HepG2 (cell line): Measurements from ENCODE around the gene SMARCB1. TPM values are rescaled to one million over a fixed set of nuclear protein-coding genes. Genes with fewer than 3 reads are reported as not detected.

Experiments
- ATAC-seq: fragments of 200-7000 bp; cut with Tn5 transposase; 3 replicates; pipeline ENCODE4 v1.9.1; 2020; ENCODE audit warnings: mild to moderate bottlenecking, moderate library complexity
- BruUV-seq: library from RNA; stranded (reverse); fragments of 400-500 nt; replicated peaks from 2 replicates; lab custom pipeline; 2021; lab: Mats Ljungman, UMichigan
- CTCF ChIA-PET: fragments of 300-600 bp; formaldehyde crosslinking; extraction: SDS; loops from one replicate; lab custom pipeline; 2021; ENCODE audit warnings: low total read pairs, inconsistent platforms, low intra/inter-chr PET ratio; lab: Yijun Ruan, JAX
- POLR2A ChIA-PET: fragments of 350-600 bp; sonication (Branson Sonifier 250); formaldehyde crosslinking; loops from one replicate; lab custom pipeline; 2020; ENCODE audit warnings: antibody characterized with exemption, inconsistent platforms; lab: Yijun Ruan, JAX
- DNase-seq: peaks from one replicate; pipeline ENCODE4 v3.0.0-alpha.2; 2015; ENCODE audit warnings: low spot score
- FAIRE-seq: peaks from 3 replicates; lab custom pipeline; 2011; peaks lifted over from hg19 to GRCh38; lab: Jason Lieb, UNC
- H2AFZ ChIP-seq: one replicate; pipeline ENCODE4 v1.6.1; 2011; ENCODE audit warnings: low read length, inconsistent platforms
- H3K27ac ChIP-seq: fragments of 300-600 bp; 3 replicates; pipeline ENCODE4 v1.8.0; 2011; ENCODE audit warnings: mixed run types, mild to moderate bottlenecking, mixed read lengths, low read length, inconsistent platforms; ENCODE audit not compliant: insufficient read depth; ENCODE audit errors: extremely low read length
- H3K27me3 ChIP-seq, 2 experiments: fragments of 200-600 bp in 1 of 2; 2 replicates in 1 of 2; 3 replicates in 1 of 2; pipeline versions ENCODE4 v1.6.0 to v1.8.0; 2011; ENCODE audit warnings: low read length in 2 of 2, mild to moderate bottlenecking in 2 of 2, moderate library complexity in 2 of 2, inconsistent platforms in 1 of 2; ENCODE audit not compliant: insufficient read depth in 2 of 2, control insufficient read depth in 1 of 2
- H3K36me3 ChIP-seq, 2 experiments: fragments of 200-600 bp in 1 of 2; replicated peaks in 1 of 2; 2 replicates in 1 of 2; 3 replicates in 1 of 2; pipeline versions ENCODE4 v1.5.1 to v1.8.0; 2011; ENCODE audit warnings: low read length in 2 of 2, inconsistent platforms in 1 of 2; ENCODE audit not compliant: insufficient read depth in 2 of 2, control insufficient read depth in 1 of 2
- H3K4me1 ChIP-seq: 2 replicates; pipeline ENCODE4 v1.5.1; 2012; ENCODE audit warnings: low read length, inconsistent platforms; ENCODE audit not compliant: insufficient read depth
- H3K4me2 ChIP-seq: 2 replicates; pipeline ENCODE4 v1.6.0; 2011; ENCODE audit warnings: low read depth, low read length, inconsistent platforms
- H3K4me3 ChIP-seq, 3 experiments: fragments of 200-600 bp in 1 of 3; sonication (generic), shearing (Covaris generic) in 1 of 3; replicated peaks in 1 of 3; 2 replicates each; pipeline ENCODE4 v1.5.1; 2011 to 2016; ENCODE audit warnings: low read length in 3 of 3, inconsistent platforms in 2 of 3, low read depth in 2 of 3, mild to moderate bottlenecking in 2 of 3, control low read depth in 1 of 3, mixed read lengths in 1 of 3; ENCODE audit not compliant: insufficient read depth in 1 of 3
- H3K79me2 ChIP-seq: one replicate; pipeline ENCODE4 v1.6.1; 2011; ENCODE audit warnings: low read length, inconsistent platforms; ENCODE audit not compliant: insufficient read depth
- H3K9ac ChIP-seq: 2 replicates; pipeline ENCODE4 v1.6.0; 2011; ENCODE audit warnings: mild to moderate bottlenecking, low read depth, low read length, inconsistent platforms; ENCODE audit not compliant: insufficient read depth
- H3K9me3 ChIP-seq: 2 replicates; pipeline ENCODE4 v1.5.1; 2012; ENCODE audit warnings: mild to moderate bottlenecking, low read length
- H4K20me1 ChIP-seq: 2 replicates; pipeline ENCODE4 v1.6.0; 2011; ENCODE audit warnings: inconsistent platforms, mild to moderate bottlenecking, low read length, moderate library complexity; ENCODE audit not compliant: insufficient read depth
- ARNT ChIP-seq: fragments of 450-650 bp; IDR thresholded peaks from 2 replicates; pipeline ENCODE4 v1.6.1; 2017
- HMG20A ChIP-seq: IDR thresholded peaks from 2 replicates; pipeline ENCODE4 v1.6.1; 2016; ENCODE audit warnings: borderline replicate concordance
- NFIC ChIP-seq: IDR thresholded peaks from 2 replicates; pipeline ENCODE4 v1.6.1; 2012; ENCODE audit warnings: mild to moderate bottlenecking, low read length, inconsistent platforms
- PAX8 ChIP-seq: sonication (generic); formaldehyde crosslinking; IDR thresholded peaks from 2 replicates; pipeline ENCODE4 v1.8.0; 2022; ENCODE audit warnings: mild to moderate bottlenecking, missing genetic modification reagents, borderline replicate concordance
- SKI ChIP-seq: fragments of 450-650 bp; IDR thresholded peaks from one replicate; pipeline ENCODE4 v1.6.1; 2018; ENCODE audit warnings: mild to moderate bottlenecking; ENCODE audit not compliant: partially characterized antibody
- SNRNP70 ChIP-seq: fragments of 200-400 bp; formaldehyde crosslinking; IDR thresholded peaks from 2 replicates; pipeline ENCODE4 v1.6.1; 2017; ENCODE audit warnings: mild to moderate bottlenecking, low read depth, low read length, moderate library complexity
- ZFP41 ChIP-seq: sonication (generic); formaldehyde crosslinking; IDR thresholded peaks from 2 replicates; pipeline ENCODE4 v1.4.0; 2020; ENCODE audit warnings: mild to moderate bottlenecking, missing genetic modification reagents, borderline replicate concordance
- ZNF318 ChIP-seq: sonication (generic); formaldehyde crosslinking; IDR thresholded peaks from 2 replicates; pipeline ENCODE4 v1.4.0; 2020; ENCODE audit warnings: mild to moderate bottlenecking, missing genetic modification reagents
- ZNF329 ChIP-seq: sonication (generic); formaldehyde crosslinking; IDR thresholded peaks from 2 replicates; pipeline ENCODE4 v1.9.0; 2021; ENCODE audit warnings: low read depth, mild to moderate bottlenecking, missing genetic modification reagents
- ZNF451 ChIP-seq: sonication (generic); formaldehyde crosslinking; IDR thresholded peaks from 2 replicates; pipeline ENCODE4 v1.5.0; 2020; ENCODE audit warnings: mild to moderate bottlenecking, missing genetic modification reagents
- WGBS: methylation state at CpG from one replicate; pipeline ENCODE4 v1.1.6; 2017; ENCODE audit warnings: low lambda C conversion rate; 5-methylcytosine and 5-hydroxymethylcytosine counted together
- in situ Hi-C: cut with HindIII; loops from 2 replicates; pipeline ENCODE4 v1.10.0; 2017; ENCODE audit warnings: low pct_unique_long_range_greater_than_20kb; ENCODE audit not compliant: extremely low pct_ligation_motif_present
- intact Hi-C: fragments of 100-400 bp; cut with micrococcal nuclease; formaldehyde crosslinking; loops from one replicate; pipeline ENCODE4 v1.10.0; 2022; ENCODE audit not compliant: unreplicated experiment
- polyA plus RNA-seq, 8 experiments: library from polyadenylated mRNA; depleted of rRNA in 3 of 8; stranded (reverse) in 7 of 8; unstranded in 1 of 8; fragments of >200 nt; fragmentation: Illumina TruSeq in 4 of 8; extraction: Trizol in 4 of 8; gene quantifications; 2 replicates each; pipeline versions ENCODE4 v1.2.1 to v1.2.3, GENCODE V29; 2011 to 2016; ENCODE audit warnings: low read depth in 4 of 8, missing spikeins in 1 of 8, mixed read lengths in 1 of 8; ENCODE audit not compliant: insufficient read depth in 1 of 8
- total RNA-seq, 5 experiments: library from RNA; depleted of rRNA; stranded (reverse); fragments of >200 nt; fragmentation: Illumina TruSeq; extraction: Trizol; gene quantifications; 2 replicates each; pipeline ENCODE4 v1.2.3, GENCODE V29; 2016; ENCODE audit warnings: low read depth in 1 of 5
- TF ChIP-seq, protein P1 (sequence below): IDR thresholded peaks from 2 replicates; pipeline ENCODE4 v1.6.1; 2018; ENCODE audit warnings: missing genetic modification reagents, mild to moderate bottlenecking, missing compliant biosample characterization

The SMARCB1 gene
- total and polyA plus RNA-seq, 2 of the 13 experiments (the other 11 are each of a cell fraction or from before 2014, with no cell fraction given) = 74.0 to 166 TPM

GRCh38 chr22:23789638-23790037, 2.9 kb downstream of the SMARCB1 start (continued):
- no peak for TF ChIP-seq ZNF318 (CRISPR knock-in tag)

DNA sequence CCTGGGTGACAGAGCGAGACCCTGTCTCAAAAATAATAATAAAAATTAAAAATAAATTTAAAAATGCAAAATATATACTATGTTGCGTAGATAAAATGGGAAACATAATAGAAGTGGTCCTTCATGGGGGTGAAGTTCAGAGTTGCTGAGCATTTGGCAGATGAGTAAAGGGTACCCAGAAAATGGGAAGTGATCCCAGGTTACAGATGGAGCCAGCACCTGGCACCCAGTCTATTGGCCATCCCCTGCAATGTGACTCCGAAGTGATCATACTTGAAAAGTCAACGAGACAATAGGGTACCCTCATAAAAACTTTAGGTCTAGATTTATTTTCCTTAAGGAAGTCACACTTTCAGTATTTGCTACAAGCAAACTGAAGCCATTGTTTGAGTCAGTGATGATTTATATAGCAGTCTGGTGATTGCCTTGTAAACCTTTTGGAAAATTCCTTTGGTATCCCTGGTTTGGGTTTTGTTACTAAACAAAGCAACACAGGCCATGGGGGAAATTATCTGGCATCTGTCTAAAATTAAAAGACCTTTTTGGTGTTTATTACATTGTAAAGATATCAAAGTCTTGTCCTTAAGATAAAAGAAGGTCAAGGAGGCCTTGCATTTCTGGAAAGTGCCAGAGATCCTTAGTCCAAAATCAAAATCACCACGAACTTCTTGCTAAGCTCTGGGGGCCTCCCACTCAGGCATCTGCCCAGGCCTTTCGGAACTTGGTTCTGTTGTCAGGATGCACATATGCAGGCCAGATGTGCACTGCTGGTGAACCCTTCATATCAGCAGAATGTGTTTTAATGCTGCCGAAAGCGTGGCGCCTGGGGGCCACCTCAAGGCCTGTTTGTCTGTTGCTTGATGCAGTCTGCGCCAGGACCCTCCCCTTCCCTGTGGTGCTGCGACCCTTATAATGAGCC, 4.3 kb downstream of the SMARCB1 start:
- no peak overlapping the region for H3K4me3 ChIP-seq
- CTCF ChIA-PET = no interaction called here
- no peak for FAIRE-seq
- 81% methylated on average over 7 of the region's 11 CpGs for WGBS
- H3K9ac ChIP-seq = no peak overlapping the region
- no TSS peak for BruUV-seq
- H3K27me3 ChIP-seq = no peaks in the 10 kb centered on the region
- peaks cover 23% of the 10 kb centered on the region for H4K20me1 ChIP-seq
- POLR2A ChIA-PET = interaction anchor here (7.1 kb wide), 1 partner anchor 16 kb away, joined by 201 read pairs; the partner anchor contains the start of gene MMP11
- H3K27ac ChIP-seq = no peak overlapping the region
- ATAC-seq = no peak
- H3K4me2 ChIP-seq = no peak overlapping the region
- no peak overlapping the region for H2AFZ ChIP-seq
- intact Hi-C loops (no loop called here), in situ Hi-C loops (no loop called here)
- peaks cover 32% of the 10 kb centered on the region for H3K4me1 ChIP-seq
- H3K36me3 ChIP-seq = peaks cover 14 to 42% of the 10 kb centered on the region in 2 experiments
- peaks cover 54% of the 10 kb centered on the region for H3K79me2 ChIP-seq
- no peak for DNase-seq
- H3K9me3 ChIP-seq = no peaks in the 10 kb centered on the region
- TF ChIP-seq, protein P1, sequence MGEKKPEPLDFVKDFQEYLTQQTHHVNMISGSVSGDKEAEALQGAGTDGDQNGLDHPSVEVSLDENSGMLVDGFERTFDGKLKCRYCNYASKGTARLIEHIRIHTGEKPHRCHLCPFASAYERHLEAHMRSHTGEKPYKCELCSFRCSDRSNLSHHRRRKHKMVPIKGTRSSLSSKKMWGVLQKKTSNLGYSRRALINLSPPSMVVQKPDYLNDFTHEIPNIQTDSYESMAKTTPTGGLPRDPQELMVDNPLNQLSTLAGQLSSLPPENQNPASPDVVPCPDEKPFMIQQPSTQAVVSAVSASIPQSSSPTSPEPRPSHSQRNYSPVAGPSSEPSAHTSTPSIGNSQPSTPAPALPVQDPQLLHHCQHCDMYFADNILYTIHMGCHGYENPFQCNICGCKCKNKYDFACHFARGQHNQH (CRISPR knock-in tag) = no peak
- no peak for TF ChIP-seq SKI
- no peak for TF ChIP-seq ZNF451 (CRISPR knock-in tag)
- TF ChIP-seq ZNF329 (CRISPR knock-in tag) = no peak
- TF ChIP-seq PAX8 (CRISPR knock-in tag) = no peak
- no peak for TF ChIP-seq ARNT
- TF ChIP-seq NFIC = no peak
- TF ChIP-seq SNRNP70 = no peak
- TF ChIP-seq ZFP41 (CRISPR knock-in tag) = no peak
- no peak for TF ChIP-seq HMG20A
